HEK293 (cell line): ENCODE results near the gene TMEM205.

Experiments used
- CTCF ChIA-PET: fragments of 350-600 bp; formaldehyde crosslinking; extraction: SDS; loops from one replicate; lab custom pipeline; 2021; ENCODE audit warnings: antibody characterized with exemption; lab: Yijun Ruan, JAX
- POLR2A ChIA-PET: fragments of 300-600 bp; formaldehyde crosslinking; extraction: SDS; loops from one replicate; lab custom pipeline; 2020; ENCODE audit warnings: antibody characterized with exemption, inconsistent platforms; lab: Yijun Ruan, JAX
- H3K27ac ChIP-seq: fragments of 200-500 bp; sonication (Bioruptor generic); 2 replicates; pipeline ENCODE4 v1.5.1; 2014; ENCODE audit warnings: low read depth, low read length, control low read depth, inconsistent platforms; ENCODE audit errors: extremely low read depth
- H3K36me3 ChIP-seq, 2 experiments: fragments of 200-500 bp in 1 of 2; sonication (Bioruptor generic) in 1 of 2; 1 replicate in 1 of 2; 2 replicates in 1 of 2; pipeline ENCODE4 v1.5.1; 2014 to 2017; ENCODE audit warnings: inconsistent platforms in 2 of 2, low read length in 2 of 2; ENCODE audit not compliant: control insufficient read depth in 2 of 2, insufficient read depth in 1 of 2
- H3K4me1 ChIP-seq: fragments of 200-500 bp; sonication (Bioruptor generic); 2 replicates; pipeline ENCODE4 v1.5.1; 2014; ENCODE audit warnings: mild to moderate bottlenecking, low read length, inconsistent platforms; ENCODE audit not compliant: control insufficient read depth, insufficient read depth
- H3K4me3 ChIP-seq: 2 replicates; pipeline ENCODE4 v1.5.1; 2011; ENCODE audit warnings: low read depth, mild to moderate bottlenecking, control low read depth, low read length, moderate library complexity
- H3K9me3 ChIP-seq: fragments of 200-500 bp; sonication (Bioruptor generic); 2 replicates; pipeline ENCODE4 v1.5.1; 2014; ENCODE audit warnings: low read depth, low read length, inconsistent platforms; ENCODE audit not compliant: control insufficient read depth, insufficient read depth
- ELK4 ChIP-seq: IDR thresholded peaks from 2 replicates; pipeline ENCODE4 v1.6.1; 2011; ENCODE audit warnings: mild to moderate bottlenecking, low read depth, low read length, borderline replicate concordance
- KLF1 ChIP-seq: fragments of 450-650 bp; formaldehyde crosslinking; IDR thresholded peaks from 2 replicates; pipeline ENCODE4 v1.5.1; 2016; ENCODE audit warnings: missing biosample characterization, missing genetic modification characterization
- MEIS1 ChIP-seq: sonication (generic); formaldehyde crosslinking; IDR thresholded peaks from 2 replicates; pipeline ENCODE4 v1.8.1; 2022; ENCODE audit warnings: missing genetic modification reagents, mild to moderate bottlenecking, borderline replicate concordance
- OSR2 ChIP-seq: fragments of 450-650 bp; formaldehyde crosslinking; IDR thresholded peaks from 2 replicates; pipeline ENCODE4 v1.5.1; 2016; ENCODE audit warnings: missing biosample characterization, missing genetic modification characterization
- PRDM4 ChIP-seq: fragments of 450-650 bp; formaldehyde crosslinking; IDR thresholded peaks from 2 replicates; pipeline ENCODE4 v1.5.1; 2017; ENCODE audit warnings: missing biosample characterization, missing genetic modification characterization
- SCRT1 ChIP-seq: fragments of 450-650 bp; formaldehyde crosslinking; IDR thresholded peaks from 2 replicates; pipeline ENCODE4 v1.5.1; 2016; ENCODE audit warnings: missing biosample characterization, missing genetic modification characterization, borderline replicate concordance
- ZEB2 ChIP-seq: fragments of 450-650 bp; formaldehyde crosslinking; IDR thresholded peaks from 2 replicates; pipeline ENCODE4 v1.5.1; 2016; ENCODE audit warnings: missing biosample characterization, missing genetic modification characterization
- ZNF132 ChIP-seq: fragments of 450-650 bp; formaldehyde crosslinking; IDR thresholded peaks from 2 replicates; pipeline ENCODE4 v1.5.1; 2017; ENCODE audit warnings: missing biosample characterization, missing genetic modification characterization, borderline replicate concordance
- ZNF174 ChIP-seq: fragments of 450-650 bp; formaldehyde crosslinking; IDR thresholded peaks from 2 replicates; pipeline ENCODE4 v1.5.0; 2017; ENCODE audit warnings: missing biosample characterization, mild to moderate bottlenecking, missing genetic modification characterization
- ZNF211 ChIP-seq: fragments of 450-650 bp; formaldehyde crosslinking; IDR thresholded peaks from 2 replicates; pipeline ENCODE4 v1.5.1; 2016; ENCODE audit warnings: low read depth, missing biosample characterization, missing genetic modification characterization
- ZNF214 ChIP-seq: fragments of 450-650 bp; formaldehyde crosslinking; IDR thresholded peaks from 2 replicates; pipeline ENCODE4 v1.5.1; 2017; ENCODE audit warnings: missing biosample characterization, mild to moderate bottlenecking, missing genetic modification characterization, borderline replicate concordance
- ZNF24 ChIP-seq: fragments of 450-650 bp; formaldehyde crosslinking; IDR thresholded peaks from 2 replicates; pipeline ENCODE4 v1.5.1; 2016; ENCODE audit warnings: missing biosample characterization, missing genetic modification characterization
- ZNF335 ChIP-seq: fragments of 450-650 bp; formaldehyde crosslinking; conservative IDR thresholded peaks from 2 replicates; pipeline ENCODE4 v1.5.1; 2016; ENCODE audit warnings: missing biosample characterization, missing genetic modification characterization
- ZNF350 ChIP-seq: fragments of 450-650 bp; formaldehyde crosslinking; IDR thresholded peaks from 2 replicates; pipeline ENCODE4 v1.5.0; 2017; ENCODE audit warnings: missing biosample characterization, mild to moderate bottlenecking, missing genetic modification characterization
- ZNF423 ChIP-seq: fragments of 450-650 bp; formaldehyde crosslinking; IDR thresholded peaks from 2 replicates; pipeline ENCODE4 v1.5.1; 2016; ENCODE audit warnings: missing biosample characterization, missing genetic modification characterization
- ZNF426 ChIP-seq: fragments of 450-650 bp; formaldehyde crosslinking; IDR thresholded peaks from 2 replicates; pipeline ENCODE4 v1.5.1; 2017; ENCODE audit warnings: missing biosample characterization, missing genetic modification characterization, mild to moderate bottlenecking, inconsistent platforms, moderate library complexity
- ZNF549 ChIP-seq: fragments of 450-650 bp; IDR thresholded peaks from 2 replicates; pipeline ENCODE4 v1.5.1; 2018; ENCODE audit warnings: missing biosample characterization, missing genetic modification characterization, mild to moderate bottlenecking, inconsistent platforms, moderate library complexity
- ZNF621 ChIP-seq: fragments of 450-650 bp; formaldehyde crosslinking; IDR thresholded peaks from 2 replicates; pipeline ENCODE4 v1.5.1; 2017; ENCODE audit warnings: missing biosample characterization, missing genetic modification characterization
- ZNF626 ChIP-seq: fragments of 450-650 bp; sonication (Bioruptor Pico); formaldehyde crosslinking; IDR thresholded peaks from 2 replicates; pipeline ENCODE4 v1.5.1; 2018; ENCODE audit warnings: missing biosample characterization, missing genetic modification characterization, inconsistent platforms
- TF ChIP-seq, protein P1 (sequence below): fragments of 450-650 bp; formaldehyde crosslinking; IDR thresholded peaks from 2 replicates; pipeline ENCODE4 v1.5.1; 2016; ENCODE audit warnings: missing biosample characterization, missing genetic modification characterization
- TF ChIP-seq, protein P2 (sequence below): fragments of 450-650 bp; IDR thresholded peaks from 2 replicates; pipeline ENCODE4 v1.5.1; 2018; ENCODE audit warnings: missing biosample characterization, missing genetic modification characterization
- TF ChIP-seq, protein P3 (sequence below): fragments of 450-650 bp; formaldehyde crosslinking; IDR thresholded peaks from 2 replicates; pipeline ENCODE4 v1.5.1; 2016; ENCODE audit warnings: missing biosample characterization, missing genetic modification characterization

The TMEM205 gene

GRCh38 chr19:11361771-11362731 is 16.0 kb upstream of the TMEM205 start (continued):
- TF ChIP-seq, protein P1, sequence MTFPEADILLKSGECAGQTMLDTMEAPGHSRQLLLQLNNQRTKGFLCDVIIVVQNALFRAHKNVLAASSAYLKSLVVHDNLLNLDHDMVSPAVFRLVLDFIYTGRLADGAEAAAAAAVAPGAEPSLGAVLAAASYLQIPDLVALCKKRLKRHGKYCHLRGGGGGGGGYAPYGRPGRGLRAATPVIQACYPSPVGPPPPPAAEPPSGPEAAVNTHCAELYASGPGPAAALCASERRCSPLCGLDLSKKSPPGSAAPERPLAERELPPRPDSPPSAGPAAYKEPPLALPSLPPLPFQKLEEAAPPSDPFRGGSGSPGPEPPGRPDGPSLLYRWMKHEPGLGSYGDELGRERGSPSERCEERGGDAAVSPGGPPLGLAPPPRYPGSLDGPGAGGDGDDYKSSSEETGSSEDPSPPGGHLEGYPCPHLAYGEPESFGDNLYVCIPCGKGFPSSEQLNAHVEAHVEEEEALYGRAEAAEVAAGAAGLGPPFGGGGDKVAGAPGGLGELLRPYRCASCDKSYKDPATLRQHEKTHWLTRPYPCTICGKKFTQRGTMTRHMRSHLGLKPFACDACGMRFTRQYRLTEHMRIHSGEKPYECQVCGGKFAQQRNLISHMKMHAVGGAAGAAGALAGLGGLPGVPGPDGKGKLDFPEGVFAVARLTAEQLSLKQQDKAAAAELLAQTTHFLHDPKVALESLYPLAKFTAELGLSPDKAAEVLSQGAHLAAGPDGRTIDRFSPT (tag by site-specific recombination) = peak; percentile 21; the same call in 1 of the 2 replicates
- TF ChIP-seq KLF1 (tag by site-specific recombination) (0 out of 2 replicates have a peak, but pooled peaks have one; percentile 25), ZNF174 (tag by site-specific recombination) (no peak)

GRCh38 chr19:11361037-11361770 is 15.1 kb upstream of the TMEM205 start:
- no peak overlapping the region for H3K4me3 ChIP-seq
- H3K27ac ChIP-seq = no peak overlapping the region
- H3K36me3 ChIP-seq = peaks cover 0 to 23% of the 10 kb centered on the region in 2 experiments; a peak in 1 of 3 replicates
- ChIA-PET POLR2A (interaction anchor here (1.0 to 2.3 kb wide), 2 partner anchors 13 to 67 kb away, joined by 4 to 15 read pairs; partner anchors contain the start of gene SWSAP1), CTCF (interaction anchor here (1.2 kb wide), 1 partner anchor 13 kb away, joined by 3 read pairs; the partner anchor contains the start of gene SWSAP1)
- no peaks in the 10 kb centered on the region for H3K9me3 ChIP-seq
- H3K4me1 ChIP-seq = no peaks in the 10 kb centered on the region
- TF ChIP-seq MEIS1 (CRISPR knock-in tag) = no peak
- no peak for TF ChIP-seq ZNF211 (tag by site-specific recombination)
- TF ChIP-seq, protein P2, sequence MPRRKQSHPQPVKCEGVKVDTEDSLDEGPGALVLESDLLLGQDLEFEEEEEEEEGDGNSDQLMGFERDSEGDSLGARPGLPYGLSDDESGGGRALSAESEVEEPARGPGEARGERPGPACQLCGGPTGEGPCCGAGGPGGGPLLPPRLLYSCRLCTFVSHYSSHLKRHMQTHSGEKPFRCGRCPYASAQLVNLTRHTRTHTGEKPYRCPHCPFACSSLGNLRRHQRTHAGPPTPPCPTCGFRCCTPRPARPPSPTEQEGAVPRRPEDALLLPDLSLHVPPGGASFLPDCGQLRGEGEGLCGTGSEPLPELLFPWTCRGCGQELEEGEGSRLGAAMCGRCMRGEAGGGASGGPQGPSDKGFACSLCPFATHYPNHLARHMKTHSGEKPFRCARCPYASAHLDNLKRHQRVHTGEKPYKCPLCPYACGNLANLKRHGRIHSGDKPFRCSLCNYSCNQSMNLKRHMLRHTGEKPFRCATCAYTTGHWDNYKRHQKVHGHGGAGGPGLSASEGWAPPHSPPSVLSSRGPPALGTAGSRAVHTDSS (tag by site-specific recombination) = no peak
- TF ChIP-seq ZNF626 (tag by site-specific recombination) = no peak
- TF ChIP-seq ZNF423 (tag by site-specific recombination) = no peak
- TF ChIP-seq ZNF549 = no peak
- no peak for TF ChIP-seq ZNF132 (tag by site-specific recombination)
- no peak for TF ChIP-seq ZNF350
- no peak for TF ChIP-seq ZNF214
- no peak for TF ChIP-seq ZNF335 (tag by site-specific recombination)
- no peak for TF ChIP-seq SCRT1 (tag by site-specific recombination)
- TF ChIP-seq ZNF426 (tag by site-specific recombination) = no peak
- TF ChIP-seq ZEB2 = no peak
- TF ChIP-seq ZNF621 (tag by site-specific recombination) = no peak
- TF ChIP-seq, protein P3, sequence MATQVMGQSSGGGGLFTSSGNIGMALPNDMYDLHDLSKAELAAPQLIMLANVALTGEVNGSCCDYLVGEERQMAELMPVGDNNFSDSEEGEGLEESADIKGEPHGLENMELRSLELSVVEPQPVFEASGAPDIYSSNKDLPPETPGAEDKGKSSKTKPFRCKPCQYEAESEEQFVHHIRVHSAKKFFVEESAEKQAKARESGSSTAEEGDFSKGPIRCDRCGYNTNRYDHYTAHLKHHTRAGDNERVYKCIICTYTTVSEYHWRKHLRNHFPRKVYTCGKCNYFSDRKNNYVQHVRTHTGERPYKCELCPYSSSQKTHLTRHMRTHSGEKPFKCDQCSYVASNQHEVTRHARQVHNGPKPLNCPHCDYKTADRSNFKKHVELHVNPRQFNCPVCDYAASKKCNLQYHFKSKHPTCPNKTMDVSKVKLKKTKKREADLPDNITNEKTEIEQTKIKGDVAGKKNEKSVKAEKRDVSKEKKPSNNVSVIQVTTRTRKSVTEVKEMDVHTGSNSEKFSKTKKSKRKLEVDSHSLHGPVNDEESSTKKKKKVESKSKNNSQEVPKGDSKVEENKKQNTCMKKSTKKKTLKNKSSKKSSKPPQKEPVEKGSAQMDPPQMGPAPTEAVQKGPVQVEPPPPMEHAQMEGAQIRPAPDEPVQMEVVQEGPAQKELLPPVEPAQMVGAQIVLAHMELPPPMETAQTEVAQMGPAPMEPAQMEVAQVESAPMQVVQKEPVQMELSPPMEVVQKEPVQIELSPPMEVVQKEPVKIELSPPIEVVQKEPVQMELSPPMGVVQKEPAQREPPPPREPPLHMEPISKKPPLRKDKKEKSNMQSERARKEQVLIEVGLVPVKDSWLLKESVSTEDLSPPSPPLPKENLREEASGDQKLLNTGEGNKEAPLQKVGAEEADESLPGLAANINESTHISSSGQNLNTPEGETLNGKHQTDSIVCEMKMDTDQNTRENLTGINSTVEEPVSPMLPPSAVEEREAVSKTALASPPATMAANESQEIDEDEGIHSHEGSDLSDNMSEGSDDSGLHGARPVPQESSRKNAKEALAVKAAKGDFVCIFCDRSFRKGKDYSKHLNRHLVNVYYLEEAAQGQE (tag by site-specific recombination) = peak; percentile 90
- no peak for TF ChIP-seq OSR2
- no peak for TF ChIP-seq ELK4
- no peak for TF ChIP-seq ZNF24 (tag by site-specific recombination)
- no peak for TF ChIP-seq PRDM4 (tag by site-specific recombination)
